ENCODE data around the gene KLF2.
A peak's percentile ranks its signal among the peaks of the same experiment; 100 is the strongest.

Gene KLF2

DNA sequence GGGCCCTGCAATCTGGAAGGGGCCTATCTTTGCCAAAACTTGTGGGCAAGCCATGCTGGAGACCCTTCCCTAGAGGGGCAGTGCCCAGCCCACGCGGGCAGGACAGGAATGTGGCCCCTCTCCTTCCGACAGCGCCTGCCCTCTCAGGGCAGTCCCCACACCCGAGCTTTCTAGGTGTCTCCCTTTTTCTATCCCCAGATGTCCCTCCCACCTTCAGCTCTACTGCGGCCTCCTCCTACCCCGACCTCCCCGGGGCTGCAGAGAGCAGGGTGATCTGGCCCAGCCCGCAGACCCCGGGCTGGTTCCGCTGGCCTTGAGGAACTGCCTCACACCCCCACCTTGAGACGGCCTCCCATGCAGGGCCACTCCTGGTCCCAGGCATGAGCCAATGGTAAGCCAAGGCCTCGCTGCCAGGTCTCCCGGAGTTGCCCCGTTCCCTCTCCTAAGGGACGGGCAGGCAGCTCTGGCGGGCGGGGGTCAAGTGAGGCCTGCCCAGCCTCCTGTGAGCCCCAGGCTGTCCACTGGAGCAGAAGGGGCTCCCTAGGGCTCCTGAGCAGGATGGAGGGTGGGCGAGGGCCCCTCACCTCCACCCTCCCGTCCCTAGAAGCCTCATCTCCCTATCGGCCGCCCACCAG is 39.7 kb downstream of the KLF2 start:
- Mint-ChIP-seq H3K4me1 (peaks cover 17% of the 10 kb centered on the region), H3K36me3 (ENCODE audit: low read depth) (peaks cover 17% of the 10 kb centered on the region), H3K4me3 (no peak overlapping the region), H3K27me3 (ENCODE audit: low read depth) (no peaks in the 10 kb centered on the region), H3K27ac (no peak overlapping the region), H3K9me3 (no peaks in the 10 kb centered on the region)
- TF ChIP-seq, protein P1, sequence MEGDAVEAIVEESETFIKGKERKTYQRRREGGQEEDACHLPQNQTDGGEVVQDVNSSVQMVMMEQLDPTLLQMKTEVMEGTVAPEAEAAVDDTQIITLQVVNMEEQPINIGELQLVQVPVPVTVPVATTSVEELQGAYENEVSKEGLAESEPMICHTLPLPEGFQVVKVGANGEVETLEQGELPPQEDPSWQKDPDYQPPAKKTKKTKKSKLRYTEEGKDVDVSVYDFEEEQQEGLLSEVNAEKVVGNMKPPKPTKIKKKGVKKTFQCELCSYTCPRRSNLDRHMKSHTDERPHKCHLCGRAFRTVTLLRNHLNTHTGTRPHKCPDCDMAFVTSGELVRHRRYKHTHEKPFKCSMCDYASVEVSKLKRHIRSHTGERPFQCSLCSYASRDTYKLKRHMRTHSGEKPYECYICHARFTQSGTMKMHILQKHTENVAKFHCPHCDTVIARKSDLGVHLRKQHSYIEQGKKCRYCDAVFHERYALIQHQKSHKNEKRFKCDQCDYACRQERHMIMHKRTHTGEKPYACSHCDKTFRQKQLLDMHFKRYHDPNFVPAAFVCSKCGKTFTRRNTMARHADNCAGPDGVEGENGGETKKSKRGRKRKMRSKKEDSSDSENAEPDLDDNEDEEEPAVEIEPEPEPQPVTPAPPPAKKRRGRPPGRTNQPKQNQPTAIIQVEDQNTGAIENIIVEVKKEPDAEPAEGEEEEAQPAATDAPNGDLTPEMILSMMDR (IDR thresholded peaks at IDR 0.05; ENCODE audit: unreplicated experiment in 3 of 3): no peak

- Mint-ChIP-seq H3K4me1 (peaks cover 19% of the 10 kb centered on the region), H3K36me3 (ENCODE audit: low read depth) (peaks cover 11% of the 10 kb centered on the region)
These were observed 40.8 kb downstream of the KLF2 start for GRCh38 chr19:16365300-16365996.

GRCh38 chr19:16366056-16366432 is 41.4 kb downstream of the KLF2 start:
- TF ChIP-seq, protein P1 (IDR thresholded peaks at IDR 0.05; ENCODE audit: unreplicated experiment in 3 of 3): no peak

More at GRCh38 chr19:16365300-16365996, 40.8 kb downstream of the KLF2 start:
- no peak overlapping the region for H3K27ac Mint-ChIP-seq
- no peaks in the 10 kb centered on the region for H3K9me3 Mint-ChIP-seq
- H3K4me3 Mint-ChIP-seq: no peak overlapping the region
- peaks cover under 1% of the 10 kb centered on the region for H3K27me3 Mint-ChIP-seq (ENCODE audit: low read depth)
- TF ChIP-seq, protein P1 (IDR thresholded peaks at IDR 0.05; ENCODE audit: unreplicated experiment in 3 of 3): no peak

DNA sequence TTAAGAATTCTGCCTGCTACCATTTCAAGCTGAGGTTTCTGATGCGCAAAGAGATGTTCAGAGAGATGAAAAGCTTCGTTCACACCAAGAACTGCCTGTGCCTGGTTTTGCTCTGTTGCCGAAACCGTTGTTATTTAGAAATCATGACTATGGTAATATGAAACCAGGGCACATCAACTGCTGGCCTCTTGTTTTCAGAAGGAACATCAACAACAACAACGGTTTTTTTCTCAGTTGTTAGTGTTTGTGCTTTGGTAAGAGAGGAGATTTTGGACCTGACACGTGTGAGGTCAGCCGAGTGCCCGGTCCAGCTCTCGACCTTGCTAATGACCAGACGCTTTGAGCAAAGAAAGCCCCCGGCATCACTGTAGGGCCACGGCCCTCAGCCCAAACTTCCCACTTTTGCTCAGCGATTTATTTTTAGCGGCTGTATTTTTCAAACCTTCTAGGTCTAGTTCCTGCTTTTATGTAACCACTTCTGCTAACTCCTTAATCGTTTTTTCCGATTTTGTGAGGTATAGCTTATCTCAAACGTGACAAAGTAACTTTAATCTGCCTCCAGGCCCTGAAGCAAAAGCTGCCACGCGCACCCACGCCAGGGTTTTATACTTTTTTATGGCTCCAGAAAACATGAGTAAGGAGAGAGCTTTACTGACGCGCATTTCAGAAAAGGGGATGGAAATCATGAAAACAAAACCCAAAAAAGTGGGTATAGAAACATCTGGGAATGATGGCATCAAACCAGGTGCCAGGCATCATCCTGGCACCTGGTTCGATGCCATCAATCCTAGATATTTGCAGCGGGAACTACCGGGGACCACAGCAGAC is 42.0 kb downstream of the KLF2 start:
- H3K9me3 Mint-ChIP-seq: no peaks in the 10 kb centered on the region
- peaks cover 5% of the 10 kb centered on the region for H3K27me3 Mint-ChIP-seq (ENCODE audit: low read depth)
- no peak overlapping the region for H3K4me3 Mint-ChIP-seq
- TF ChIP-seq, protein P1 (IDR thresholded peaks at IDR 0.05; ENCODE audit: unreplicated experiment in 3 of 3): no peak
- H3K4me1 Mint-ChIP-seq: peaks cover 28% of the 10 kb centered on the region
- peaks cover 7% of the 10 kb centered on the region for H3K36me3 Mint-ChIP-seq (ENCODE audit: low read depth)
- peak overlapping the region in 2 of 3 experiments; percentile 34 to 45 for H3K27ac Mint-ChIP-seq

More at GRCh38 chr19:16366056-16366432, 41.4 kb downstream of the KLF2 start:
- Mint-ChIP-seq H3K36me3 (ENCODE audit: low read depth) (peaks cover 9% of the 10 kb centered on the region), H3K4me3 (no peak overlapping the region), H3K27ac (no peak overlapping the region), H3K4me1 (peaks cover 25% of the 10 kb centered on the region), H3K27me3 (ENCODE audit: low read depth) (peaks cover 5% of the 10 kb centered on the region), H3K9me3 (no peaks in the 10 kb centered on the region)

DNA sequence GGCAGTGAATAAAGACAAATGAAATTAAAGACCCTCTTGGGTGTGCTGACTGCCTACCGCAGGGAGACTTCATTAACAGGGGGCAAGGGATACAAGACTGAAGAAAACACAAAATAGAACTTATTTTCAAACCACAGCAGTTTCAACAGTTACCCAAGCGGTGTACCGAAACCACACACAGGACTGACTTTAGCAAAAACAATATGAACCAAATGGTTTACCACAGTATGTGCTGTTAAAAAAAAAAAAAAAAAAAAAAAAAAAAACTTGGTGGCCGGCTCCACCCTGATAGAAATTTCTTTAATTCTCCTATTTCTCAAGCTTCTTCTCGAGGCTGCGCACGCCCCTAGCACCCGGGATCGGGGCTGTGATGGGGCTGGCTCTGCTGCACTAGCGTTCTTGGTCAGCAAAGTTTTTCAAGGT is 42.6 kb downstream of the KLF2 start:
- H3K4me1 Mint-ChIP-seq: peaks cover 30% of the 10 kb centered on the region
- H3K36me3 Mint-ChIP-seq (ENCODE audit: low read depth): peaks cover 7% of the 10 kb centered on the region
- TF ChIP-seq, protein P1 (IDR thresholded peaks at IDR 0.05; ENCODE audit: unreplicated experiment in 3 of 3): no peak

More for the DNA sequence above, 42.6 kb downstream of the KLF2 start:
- Mint-ChIP-seq H3K4me3 (no peak overlapping the region), H3K27ac (no peak overlapping the region), H3K9me3 (no peaks in the 10 kb centered on the region), H3K27me3 (ENCODE audit: low read depth) (peaks cover 5% of the 10 kb centered on the region)

All from nephron (organoid).